ENCODE measurements around the gene LKAAEAR1.

The LKAAEAR1 gene

DNA sequence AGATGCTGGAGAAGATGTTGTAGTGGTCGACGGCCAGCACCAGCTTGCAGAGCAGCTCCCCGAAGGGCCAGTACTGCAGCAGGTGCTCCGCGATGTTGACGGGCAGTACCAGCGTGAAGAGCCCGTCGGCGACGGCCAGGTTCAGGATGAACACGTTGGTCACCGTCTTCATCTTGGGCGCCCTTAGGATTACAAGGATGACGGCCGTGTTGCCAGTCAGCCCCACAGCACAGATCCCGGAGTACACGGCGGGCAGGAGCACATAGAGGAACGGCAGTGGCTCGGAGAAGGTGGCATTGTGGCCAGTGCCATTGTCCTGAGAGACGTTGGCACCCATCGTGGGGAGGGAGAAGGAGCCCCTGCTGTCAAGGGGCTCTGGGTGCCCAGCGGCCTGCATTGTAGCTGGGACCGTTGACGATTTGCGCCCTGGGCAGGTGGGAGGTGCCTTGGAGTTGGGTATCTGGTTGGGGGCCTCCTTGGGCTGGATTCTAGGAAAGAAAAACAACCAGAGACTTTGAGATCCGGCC lies 22.3 kb upstream of the LKAAEAR1 start:
- Mint-ChIP-seq H3K4me3 (no peak overlapping the region), H3K27me3 (peaks cover 12 to 24% of the 10 kb centered on the region in 2 donors), H3K9me3 (no peaks in the 10 kb centered on the region), H3K27ac (no peak overlapping the region), H3K4me1 (peaks cover 34 to 53% of the 10 kb centered on the region in 2 donors), H3K36me3 (no peaks in the 10 kb centered on the region)
- DNase-seq = no peak
- no peak for ATAC-seq (replicated peaks)

GRCh38 chr20:64105846-64106434 lies 21.7 kb upstream of the LKAAEAR1 start:
- Mint-ChIP-seq H3K27ac (peak overlapping the region; percentile 17), H3K9me3 (no peaks in the 10 kb centered on the region), H3K4me3 (no peak overlapping the region), H3K27me3 (peaks cover 17 to 30% of the 10 kb centered on the region in 2 donors), H3K36me3 (no peaks in the 10 kb centered on the region), H3K4me1 (peaks cover 40 to 59% of the 10 kb centered on the region in 2 donors)
- ATAC-seq (replicated peaks) = no peak
- DNase-seq = no peak

DNA sequence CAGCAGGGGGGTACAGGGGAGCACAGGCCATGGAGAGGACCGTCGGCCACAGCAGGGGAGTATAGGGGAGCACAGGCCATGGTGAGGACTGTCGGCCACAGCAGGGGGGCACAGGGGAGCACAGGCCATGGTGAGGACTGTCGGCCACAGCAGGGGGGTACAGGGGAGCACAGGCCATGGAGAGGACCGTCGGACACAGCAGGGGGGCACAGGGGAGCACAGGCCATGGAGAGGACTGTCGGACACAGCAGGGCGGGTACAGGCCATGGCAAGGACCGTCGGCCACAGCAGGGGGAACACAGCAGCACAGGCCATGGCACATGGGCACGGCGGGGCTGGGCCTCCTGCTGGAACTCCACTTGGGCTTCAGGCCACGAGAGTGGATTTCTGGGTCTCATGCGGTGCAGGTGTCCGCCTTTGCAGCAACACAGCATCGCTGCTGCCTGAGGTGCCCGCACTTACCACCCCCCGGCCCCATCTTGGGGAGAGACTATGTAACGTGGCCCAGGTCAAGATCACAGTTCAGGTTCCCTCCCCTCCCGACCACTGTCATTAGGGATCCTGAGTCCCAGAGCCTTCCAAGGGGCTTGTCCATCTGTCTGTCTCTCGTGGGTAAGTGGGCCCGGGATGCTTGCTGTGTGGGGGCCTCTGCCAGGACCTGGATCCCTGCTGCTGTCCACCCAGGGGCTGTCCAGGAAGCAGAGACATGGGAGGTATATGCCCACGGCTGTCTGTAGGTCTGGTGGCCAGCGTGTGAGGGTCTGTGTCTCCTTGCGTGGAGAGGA lies 20.7 kb upstream of the LKAAEAR1 start:
- H3K27ac Mint-ChIP-seq = no peak overlapping the region
- no peaks in the 10 kb centered on the region for H3K36me3 Mint-ChIP-seq
- no peak for DNase-seq
- no peaks in the 10 kb centered on the region for H3K9me3 Mint-ChIP-seq
- H3K4me1 Mint-ChIP-seq = peaks cover 35 to 62% of the 10 kb centered on the region in 2 donors
- ATAC-seq (replicated peaks) = no peak
- H3K4me3 Mint-ChIP-seq = no peak overlapping the region
- H3K27me3 Mint-ChIP-seq = peaks cover 17 to 32% of the 10 kb centered on the region in 2 donors

DNA sequence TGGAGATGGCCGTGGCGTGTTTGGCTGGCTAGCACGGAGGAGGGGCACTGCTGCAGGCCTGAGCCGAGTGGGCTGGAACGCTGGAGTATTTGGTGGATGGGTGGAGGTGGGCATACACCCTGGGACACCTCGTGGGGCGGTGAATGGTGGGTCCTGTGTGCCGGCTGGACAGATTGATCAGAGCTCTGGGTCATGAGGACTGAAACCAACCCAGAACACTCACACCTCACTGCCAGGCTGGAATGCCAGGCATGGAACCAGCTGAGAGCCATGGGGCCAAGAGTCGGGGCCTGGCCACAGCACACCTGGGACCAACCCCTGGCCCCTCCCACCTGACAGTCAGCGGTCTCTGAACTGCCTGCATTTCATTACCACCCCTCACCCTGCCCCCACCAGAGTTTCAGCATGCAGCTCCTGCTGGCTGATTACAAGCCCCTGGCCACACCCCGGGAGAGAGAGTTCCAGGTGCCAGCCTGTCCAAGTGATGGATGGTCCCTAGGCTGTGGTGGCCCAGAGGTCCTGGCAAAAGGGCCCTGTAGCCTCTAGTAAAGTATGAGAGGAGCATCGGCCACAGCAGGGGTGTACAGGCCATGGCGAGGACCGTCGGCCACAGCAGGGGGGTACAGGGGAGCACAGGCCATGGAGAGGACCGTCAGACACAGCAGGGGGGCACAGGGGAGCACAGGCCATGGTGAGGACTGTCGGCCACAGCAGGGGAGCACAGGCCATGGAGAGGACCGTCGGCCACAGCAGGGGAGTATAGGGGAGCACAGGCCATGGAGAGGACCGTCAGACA lies 19.9 kb upstream of the LKAAEAR1 start:
- ATAC-seq (replicated peaks) = no peak
- H3K4me1 Mint-ChIP-seq = peaks cover 35 to 57% of the 10 kb centered on the region in 2 donors
- H3K4me3 Mint-ChIP-seq = no peak overlapping the region

GRCh38 chr20:64102647-64103354 lies 18.6 kb upstream of the LKAAEAR1 start:
- ATAC-seq (replicated peaks) (no peak), DNase-seq (no peak)
- Mint-ChIP-seq H3K4me1 (peaks cover 22 to 45% of the 10 kb centered on the region in 2 donors), H3K36me3 (no peaks in the 10 kb centered on the region), H3K27me3 (peaks cover 17 to 32% of the 10 kb centered on the region in 2 donors), H3K27ac (peak overlapping the region; percentile 82), H3K9me3 (no peaks in the 10 kb centered on the region), H3K4me3 (peak overlapping the region; percentile 78 to 79)

More for the DNA sequence above, 19.9 kb upstream of the LKAAEAR1 start:
- H3K9me3 Mint-ChIP-seq = no peaks in the 10 kb centered on the region
- H3K27ac Mint-ChIP-seq = no peak overlapping the region
- peaks cover 17 to 32% of the 10 kb centered on the region in 2 donors for H3K27me3 Mint-ChIP-seq
- no peaks in the 10 kb centered on the region for H3K36me3 Mint-ChIP-seq
- DNase-seq = peak; percentile 0

DNA sequence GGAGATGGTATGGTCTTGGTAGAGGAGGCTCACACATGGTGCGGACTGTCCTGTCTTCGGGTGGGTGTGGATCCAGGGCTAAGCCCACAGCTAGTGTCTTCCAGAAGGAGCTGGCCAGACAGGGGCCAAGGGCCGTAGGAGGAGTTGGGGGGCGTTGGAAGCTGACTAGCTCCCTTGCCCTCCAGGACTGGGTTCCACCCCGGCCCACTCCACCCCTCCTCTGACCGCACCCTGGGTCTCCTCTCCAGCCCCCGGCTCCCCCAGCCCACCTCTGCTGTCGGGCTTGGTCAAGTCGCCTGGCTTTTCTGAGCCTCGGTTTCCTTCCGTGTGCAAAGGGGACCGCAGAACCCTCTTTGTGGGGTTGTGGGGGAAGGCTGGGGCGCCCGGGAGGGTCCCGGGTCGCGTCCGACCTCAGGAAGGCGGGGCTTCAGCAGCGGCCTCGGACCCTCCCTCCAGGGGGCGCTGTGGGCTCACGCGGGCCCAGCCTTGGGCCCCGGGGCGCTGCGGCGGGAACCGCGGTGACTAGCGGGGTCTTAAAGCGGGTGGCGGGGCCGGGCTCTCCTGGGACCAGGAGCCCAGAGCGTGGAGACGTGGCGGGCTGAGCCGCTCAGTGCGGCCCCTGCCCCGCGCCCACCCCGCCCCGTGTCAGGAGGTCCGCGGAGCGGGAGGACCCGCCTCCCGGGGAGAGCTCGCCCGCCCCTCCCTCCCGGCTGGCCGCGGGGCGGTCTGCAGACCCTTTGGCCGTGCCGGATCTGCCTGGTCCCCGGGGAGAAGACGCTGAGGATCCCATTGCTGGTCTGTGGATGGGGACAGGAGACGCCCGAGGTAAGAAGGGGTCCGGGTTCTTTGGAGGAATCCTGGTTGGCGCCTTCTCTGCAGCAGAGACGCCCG lies 17.8 kb upstream of the LKAAEAR1 start:
- peaks cover 17 to 32% of the 10 kb centered on the region in 2 donors for H3K27me3 Mint-ChIP-seq
- peak overlapping the region; percentile 78 to 79 for H3K4me3 Mint-ChIP-seq
- peak; percentile 59 to 72 for ATAC-seq (replicated peaks)
- no peak for DNase-seq
- H3K9me3 Mint-ChIP-seq = peaks cover 0 to under 1% of the 10 kb centered on the region in 2 donors
- H3K36me3 Mint-ChIP-seq = peaks cover 1% of the 10 kb centered on the region in 2 donors
- H3K27ac Mint-ChIP-seq = peak overlapping the region; percentile 70
- H3K4me1 Mint-ChIP-seq = peaks cover 16 to 37% of the 10 kb centered on the region in 2 donors

DNA sequence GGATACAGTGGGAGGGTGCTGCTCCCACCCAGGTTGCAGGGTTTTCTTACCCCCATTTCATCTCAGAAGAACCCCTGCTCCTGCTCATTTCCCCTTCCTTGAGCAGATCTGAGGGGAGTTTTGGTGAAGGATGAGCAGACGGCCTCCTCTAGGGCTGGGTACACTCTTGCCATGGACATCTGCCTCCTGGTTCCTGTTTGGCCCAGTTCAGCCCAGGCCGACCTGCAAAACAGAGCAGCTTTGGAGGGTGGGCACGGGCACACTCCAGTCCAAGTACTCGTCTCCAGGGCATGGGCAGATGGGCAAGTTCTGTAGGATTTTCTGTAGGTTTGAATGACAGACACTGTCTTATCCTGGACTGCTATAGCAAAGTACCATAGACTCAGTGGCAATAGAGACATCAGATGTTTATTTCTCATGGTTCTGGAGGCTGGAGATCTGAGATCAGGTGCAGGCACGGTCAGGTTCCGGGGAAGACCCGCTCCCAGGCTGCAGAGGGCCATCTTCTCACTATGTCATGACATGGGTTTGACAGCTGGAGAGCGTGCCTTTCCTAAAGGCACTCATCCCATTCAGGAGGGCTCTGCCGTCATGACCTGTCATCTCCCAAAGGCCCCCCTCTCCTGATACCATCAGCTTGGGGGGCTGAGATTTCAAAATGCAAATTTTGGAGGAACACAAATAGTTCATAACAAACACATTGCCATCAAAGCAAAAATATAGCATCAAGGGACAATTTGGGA lies 16.9 kb upstream of the LKAAEAR1 start:
- H3K4me1 Mint-ChIP-seq = peaks cover 18 to 31% of the 10 kb centered on the region in 2 donors
- H3K27me3 Mint-ChIP-seq = peaks cover 17 to 32% of the 10 kb centered on the region in 2 donors
- DNase-seq = no peak
- peaks cover 7% of the 10 kb centered on the region in 2 donors for H3K36me3 Mint-ChIP-seq
- H3K4me3 Mint-ChIP-seq = peak overlapping the region; percentile 56 to 67
- H3K27ac Mint-ChIP-seq = peak overlapping the region; percentile 70
- H3K9me3 Mint-ChIP-seq = peaks cover 2 to 5% of the 10 kb centered on the region in 2 donors
- no peak for ATAC-seq (replicated peaks)

GRCh38 chr20:64100566-64100888 lies 16.3 kb upstream of the LKAAEAR1 start:
- ATAC-seq (replicated peaks) (peak in 1 of 2 donors; percentile 12), DNase-seq (no peak)
- peaks cover 17 to 32% of the 10 kb centered on the region in 2 donors for H3K27me3 Mint-ChIP-seq
- peaks cover 2 to 5% of the 10 kb centered on the region in 2 donors for H3K9me3 Mint-ChIP-seq
- H3K27ac Mint-ChIP-seq = peak overlapping the region; percentile 48
- no peak overlapping the region for H3K4me3 Mint-ChIP-seq
- peaks cover 7% of the 10 kb centered on the region in 2 donors for H3K36me3 Mint-ChIP-seq
- peaks cover 20 to 31% of the 10 kb centered on the region in 2 donors for H3K4me1 Mint-ChIP-seq

DNA sequence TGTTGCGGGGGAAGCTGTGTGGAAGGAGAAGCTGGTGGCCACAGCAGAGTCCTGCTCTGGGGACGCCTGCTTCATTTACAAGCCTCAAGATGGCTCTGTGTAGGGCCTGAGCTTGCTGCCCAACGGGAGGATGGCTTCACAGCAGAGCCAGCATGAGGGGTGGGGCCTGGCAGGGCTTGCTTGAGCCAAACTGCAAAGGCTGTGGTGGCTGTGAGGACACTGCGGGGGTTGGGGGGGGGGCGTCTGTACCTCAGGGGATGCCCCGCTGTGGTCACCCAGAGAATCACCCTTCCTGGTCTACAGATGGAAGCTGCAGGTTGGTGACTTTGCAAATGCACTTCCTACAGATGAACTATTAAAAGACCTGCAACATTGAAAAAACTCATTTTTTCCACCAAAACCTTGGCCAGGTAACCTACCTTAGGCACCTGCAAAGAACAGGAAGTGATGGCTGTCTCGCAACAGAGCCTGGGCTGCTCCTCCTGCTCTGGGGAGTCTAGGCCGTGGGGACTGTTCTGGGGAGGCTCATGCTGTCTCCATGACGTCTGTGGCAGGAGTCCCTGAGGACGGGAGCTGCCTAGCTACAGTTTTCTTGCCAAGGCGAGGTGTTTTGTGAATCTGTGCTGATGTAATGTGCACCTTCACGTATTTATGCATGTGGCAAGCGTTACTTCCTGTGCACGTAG lies 15.8 kb upstream of the LKAAEAR1 start:
- Mint-ChIP-seq H3K4me1 (peaks cover 21 to 31% of the 10 kb centered on the region in 2 donors), H3K9me3 (peaks cover 2 to 5% of the 10 kb centered on the region in 2 donors), H3K4me3 (no peak overlapping the region), H3K27ac (no peak overlapping the region), H3K27me3 (peaks cover 17 to 32% of the 10 kb centered on the region in 2 donors), H3K36me3 (peaks cover 7% of the 10 kb centered on the region in 2 donors)
- ATAC-seq (replicated peaks) (peak; percentile 80 to 88), DNase-seq (peak; percentile 72)

GRCh38 chr20:64099086-64099786 lies 15.0 kb upstream of the LKAAEAR1 start:
- Mint-ChIP-seq H3K4me1 (peaks cover 21 to 31% of the 10 kb centered on the region in 2 donors), H3K27ac (no peak overlapping the region), H3K27me3 (peaks cover 17 to 29% of the 10 kb centered on the region in 2 donors), H3K9me3 (peaks cover 2 to 5% of the 10 kb centered on the region in 2 donors), H3K36me3 (peaks cover 7% of the 10 kb centered on the region in 2 donors), H3K4me3 (no peak overlapping the region)
- DNase-seq (no peak), ATAC-seq (replicated peaks) (no peak)

- H3K27ac Mint-ChIP-seq = no peak overlapping the region
- ATAC-seq (replicated peaks) (no peak), DNase-seq (no peak)
- H3K4me1 Mint-ChIP-seq = peaks cover 21 to 31% of the 10 kb centered on the region in 2 donors
- H3K4me3 Mint-ChIP-seq = no peak overlapping the region
- H3K27me3 Mint-ChIP-seq = peaks cover 14 to 22% of the 10 kb centered on the region in 2 donors
- peaks cover 2 to 5% of the 10 kb centered on the region in 2 donors for H3K9me3 Mint-ChIP-seq
- peaks cover 7% of the 10 kb centered on the region in 2 donors for H3K36me3 Mint-ChIP-seq
Measured at GRCh38 chr20:64098471-64099013, 14.3 kb upstream of the LKAAEAR1 start.
